ENCODE data around the gene USP9X.

Gene USP9X

DNA sequence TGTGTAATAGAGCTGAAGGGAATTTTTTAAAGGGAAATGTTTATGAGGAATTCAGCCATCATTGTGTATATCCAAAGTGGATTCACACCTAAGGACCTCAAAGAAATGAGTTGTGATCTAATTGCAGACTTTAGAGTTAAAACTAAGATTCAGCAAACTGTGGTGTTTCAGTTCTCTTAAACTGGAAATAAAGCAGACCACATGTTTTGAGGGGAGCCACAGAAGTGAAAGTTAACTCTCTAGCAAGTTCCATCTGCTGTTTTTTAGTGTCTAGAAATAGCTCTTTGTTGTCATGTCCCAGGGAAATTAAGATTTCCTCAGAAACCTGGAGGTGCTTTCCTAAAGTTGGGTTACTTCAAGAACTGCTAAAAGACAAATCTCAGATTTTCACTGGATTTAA lies 151.4 kb downstream of the USP9X start:
- TF ChIP-seq ZFX (IDR thresholded peaks at IDR 0.05) = no peak
- TF ChIP-seq, protein P1, sequence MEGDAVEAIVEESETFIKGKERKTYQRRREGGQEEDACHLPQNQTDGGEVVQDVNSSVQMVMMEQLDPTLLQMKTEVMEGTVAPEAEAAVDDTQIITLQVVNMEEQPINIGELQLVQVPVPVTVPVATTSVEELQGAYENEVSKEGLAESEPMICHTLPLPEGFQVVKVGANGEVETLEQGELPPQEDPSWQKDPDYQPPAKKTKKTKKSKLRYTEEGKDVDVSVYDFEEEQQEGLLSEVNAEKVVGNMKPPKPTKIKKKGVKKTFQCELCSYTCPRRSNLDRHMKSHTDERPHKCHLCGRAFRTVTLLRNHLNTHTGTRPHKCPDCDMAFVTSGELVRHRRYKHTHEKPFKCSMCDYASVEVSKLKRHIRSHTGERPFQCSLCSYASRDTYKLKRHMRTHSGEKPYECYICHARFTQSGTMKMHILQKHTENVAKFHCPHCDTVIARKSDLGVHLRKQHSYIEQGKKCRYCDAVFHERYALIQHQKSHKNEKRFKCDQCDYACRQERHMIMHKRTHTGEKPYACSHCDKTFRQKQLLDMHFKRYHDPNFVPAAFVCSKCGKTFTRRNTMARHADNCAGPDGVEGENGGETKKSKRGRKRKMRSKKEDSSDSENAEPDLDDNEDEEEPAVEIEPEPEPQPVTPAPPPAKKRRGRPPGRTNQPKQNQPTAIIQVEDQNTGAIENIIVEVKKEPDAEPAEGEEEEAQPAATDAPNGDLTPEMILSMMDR (conservative IDR thresholded peaks at IDR 0.05) = no peak
- no peak overlapping the region for H3K27ac ChIP-seq

DNA sequence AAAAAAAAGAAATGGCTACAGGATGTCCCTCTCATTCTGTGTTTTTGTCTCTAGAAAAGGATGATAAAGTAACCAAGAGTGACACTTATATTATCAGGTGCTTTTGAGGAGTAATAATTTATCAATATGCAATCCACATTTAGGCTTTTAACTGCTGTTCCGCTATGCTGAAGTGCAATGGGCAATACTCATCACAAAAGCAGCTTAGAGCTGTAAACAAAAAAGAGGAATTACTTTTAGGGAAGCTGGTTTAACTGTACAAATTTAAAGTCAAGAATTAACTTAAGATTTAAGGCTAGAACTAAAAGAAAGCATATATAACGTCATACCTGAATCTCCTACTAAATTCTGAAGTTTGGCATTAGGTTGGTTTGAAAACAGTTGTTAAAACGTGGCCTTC lies 155.3 kb downstream of the USP9X start:
- H3K27ac ChIP-seq = no peak overlapping the region
- TF ChIP-seq ZFX (IDR thresholded peaks at IDR 0.05) = no peak
- TF ChIP-seq, protein P1 (conservative IDR thresholded peaks at IDR 0.05) = no peak

DNA sequence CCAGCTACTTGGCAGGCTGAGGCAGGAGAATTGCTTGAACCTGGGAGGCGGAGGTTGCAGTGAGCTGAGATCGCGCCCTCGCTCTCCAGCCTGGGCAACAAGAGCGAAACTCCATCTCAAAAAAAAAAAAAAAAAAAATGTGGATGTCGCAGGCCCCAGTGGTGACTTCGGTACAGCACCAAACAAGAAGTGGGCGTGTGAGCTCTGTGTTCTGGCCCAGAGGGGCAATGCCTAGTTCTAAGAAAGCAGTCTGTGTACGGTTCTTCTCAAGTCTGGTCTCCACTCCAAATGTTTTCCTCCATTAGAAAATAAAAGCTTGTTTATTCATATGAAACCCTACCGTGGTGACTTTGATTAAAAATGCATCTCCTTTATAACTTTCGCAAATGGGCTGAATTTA lies 156.7 kb downstream of the USP9X start:
- no peak for TF ChIP-seq ZFX (IDR thresholded peaks at IDR 0.05)
- TF ChIP-seq, protein P1 (conservative IDR thresholded peaks at IDR 0.05) = no peak
- H3K27ac ChIP-seq = no peak overlapping the region

DNA sequence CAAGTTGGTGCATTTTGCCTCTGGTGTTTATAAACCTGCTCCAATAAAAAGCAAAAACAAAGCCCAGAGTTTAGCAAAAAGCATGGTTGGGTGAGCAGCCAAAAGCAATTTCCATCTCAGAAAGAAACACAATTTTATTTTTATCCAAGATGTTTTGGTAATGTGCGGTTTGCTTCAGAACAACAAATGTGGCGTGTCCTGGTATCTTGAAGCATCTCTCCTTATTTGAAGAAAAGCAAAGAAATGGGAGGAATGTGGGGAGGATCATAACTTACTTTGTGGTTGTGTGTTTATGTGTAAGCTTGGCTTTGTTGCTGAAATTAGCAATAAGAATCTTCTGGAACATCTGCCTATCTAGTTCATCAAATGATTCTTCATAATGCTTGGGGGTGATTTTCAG lies 160.4 kb downstream of the USP9X start:
- no peak for TF ChIP-seq ZFX (IDR thresholded peaks at IDR 0.05)
- TF ChIP-seq, protein P1 (conservative IDR thresholded peaks at IDR 0.05) = no peak
- H3K27ac ChIP-seq = no peak overlapping the region

DNA sequence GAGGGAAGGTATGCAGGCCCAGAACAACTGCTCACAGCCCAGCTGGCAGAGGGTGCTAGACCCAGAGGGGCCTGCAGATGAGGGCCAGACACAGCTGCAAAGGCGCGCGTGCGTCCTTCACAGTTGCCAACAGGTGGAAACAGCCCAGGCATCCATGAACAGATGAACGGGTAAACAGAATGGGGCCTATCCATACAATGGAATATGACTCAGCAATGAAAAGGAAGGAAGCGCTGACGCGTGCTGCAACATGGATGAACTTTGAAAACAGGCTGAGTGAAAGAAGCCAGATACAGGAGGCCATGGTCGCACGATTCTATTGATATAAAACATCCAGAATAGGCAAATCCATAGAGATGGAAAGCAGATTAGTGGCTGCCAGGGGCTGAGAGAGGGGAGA lies 165.6 kb downstream of the USP9X start:
- H3K27ac ChIP-seq = no peak overlapping the region
- TF ChIP-seq ZFX (IDR thresholded peaks at IDR 0.05) = no peak
- TF ChIP-seq, protein P1 (conservative IDR thresholded peaks at IDR 0.05) = no peak

DNA sequence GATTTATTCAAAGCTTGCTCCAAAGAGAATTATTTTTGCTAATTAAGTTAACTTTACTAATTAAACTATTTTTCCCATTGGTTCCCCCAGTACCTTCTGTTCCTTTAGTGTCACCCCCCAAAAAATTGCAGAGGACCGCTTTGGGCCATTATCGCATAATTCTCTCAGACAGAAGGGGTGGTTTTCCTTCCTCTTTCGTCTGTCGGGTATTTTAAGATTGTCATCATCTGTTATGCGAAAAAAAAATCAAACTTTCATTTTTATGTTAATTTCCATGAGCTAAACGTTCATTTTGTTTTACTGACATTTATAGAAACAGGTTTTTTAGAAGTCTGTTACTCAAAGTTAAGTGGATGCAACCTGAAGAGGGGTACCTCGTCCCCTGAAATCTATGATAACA lies 172.6 kb downstream of the USP9X start:
- no peak overlapping the region for H3K27ac ChIP-seq
- TF ChIP-seq, protein P1 (conservative IDR thresholded peaks at IDR 0.05) = no peak
- no peak for TF ChIP-seq ZFX (IDR thresholded peaks at IDR 0.05)

DNA sequence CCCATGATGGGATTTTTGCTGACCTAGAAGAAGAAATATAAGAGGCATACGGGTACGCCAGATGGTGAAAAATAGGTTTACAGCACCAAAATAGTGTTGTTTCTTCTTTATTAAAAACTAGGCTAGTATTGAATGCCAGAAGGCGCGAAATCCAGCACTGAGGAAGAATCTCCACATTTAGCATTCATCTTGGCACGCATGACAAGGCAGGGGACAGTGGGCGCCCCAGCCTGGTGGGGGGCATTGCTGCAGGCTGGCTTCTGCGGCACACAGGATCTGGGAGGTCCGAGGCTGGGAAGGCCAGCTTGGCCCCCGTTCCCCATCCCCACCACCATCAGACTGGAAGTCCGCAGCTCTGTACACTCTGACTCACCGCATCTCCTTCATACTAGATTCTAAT lies 173.0 kb downstream of the USP9X start:
- no peak for TF ChIP-seq ZFX (IDR thresholded peaks at IDR 0.05)
- TF ChIP-seq, protein P1 (conservative IDR thresholded peaks at IDR 0.05) = no peak; the same call in 1 of the 2 replicates

More for the DNA sequence above, 173.0 kb downstream of the USP9X start:
- H3K27ac ChIP-seq = no peak overlapping the region
